ENCODE results near the gene CROCC2.

DNA sequence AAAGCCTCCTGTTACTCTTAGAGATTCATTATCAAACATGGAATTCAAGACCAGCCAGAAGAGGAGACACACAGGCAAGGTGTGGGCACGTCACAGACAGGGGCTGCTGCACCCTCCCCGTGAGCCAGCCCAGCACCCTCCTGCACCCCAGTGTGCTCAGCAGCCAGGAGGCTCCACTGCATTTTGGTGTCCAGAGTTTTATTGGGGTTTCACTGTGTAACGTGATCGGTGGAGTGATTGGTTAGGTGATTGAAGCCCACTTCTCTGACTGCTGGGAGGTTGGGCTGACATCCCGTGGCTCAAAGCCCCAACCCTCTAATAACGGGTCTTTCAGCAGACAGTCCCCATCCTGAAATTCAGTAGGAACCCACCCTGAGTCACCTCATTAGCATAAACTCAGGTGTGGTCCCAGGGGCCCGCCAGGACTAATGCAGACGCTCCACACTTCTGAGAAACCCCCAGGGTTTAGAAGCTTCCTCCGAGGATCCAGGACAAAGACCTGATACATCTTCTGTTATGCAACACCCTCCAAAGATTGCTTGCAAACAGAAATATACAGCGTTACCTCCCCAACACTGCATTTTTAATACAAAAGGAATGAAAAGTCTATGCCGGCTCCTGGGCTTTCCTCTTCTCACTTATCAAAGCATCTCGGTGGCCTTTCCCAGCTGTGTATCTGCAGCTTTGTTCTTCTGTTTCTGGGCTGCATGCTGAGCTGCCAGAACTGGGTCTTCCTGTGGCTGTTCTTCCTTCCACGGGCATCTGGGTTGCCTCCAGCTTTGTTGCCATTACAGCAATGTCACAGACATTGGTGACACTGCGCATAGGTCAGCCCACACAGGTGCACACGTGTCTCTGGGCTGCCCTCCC, 48.5 kb downstream of the CROCC2 start:
- TF ChIP-seq, protein P1, sequence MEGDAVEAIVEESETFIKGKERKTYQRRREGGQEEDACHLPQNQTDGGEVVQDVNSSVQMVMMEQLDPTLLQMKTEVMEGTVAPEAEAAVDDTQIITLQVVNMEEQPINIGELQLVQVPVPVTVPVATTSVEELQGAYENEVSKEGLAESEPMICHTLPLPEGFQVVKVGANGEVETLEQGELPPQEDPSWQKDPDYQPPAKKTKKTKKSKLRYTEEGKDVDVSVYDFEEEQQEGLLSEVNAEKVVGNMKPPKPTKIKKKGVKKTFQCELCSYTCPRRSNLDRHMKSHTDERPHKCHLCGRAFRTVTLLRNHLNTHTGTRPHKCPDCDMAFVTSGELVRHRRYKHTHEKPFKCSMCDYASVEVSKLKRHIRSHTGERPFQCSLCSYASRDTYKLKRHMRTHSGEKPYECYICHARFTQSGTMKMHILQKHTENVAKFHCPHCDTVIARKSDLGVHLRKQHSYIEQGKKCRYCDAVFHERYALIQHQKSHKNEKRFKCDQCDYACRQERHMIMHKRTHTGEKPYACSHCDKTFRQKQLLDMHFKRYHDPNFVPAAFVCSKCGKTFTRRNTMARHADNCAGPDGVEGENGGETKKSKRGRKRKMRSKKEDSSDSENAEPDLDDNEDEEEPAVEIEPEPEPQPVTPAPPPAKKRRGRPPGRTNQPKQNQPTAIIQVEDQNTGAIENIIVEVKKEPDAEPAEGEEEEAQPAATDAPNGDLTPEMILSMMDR (IDR thresholded peaks at IDR 0.05) = no peak
- TF ChIP-seq EP300 (IDR thresholded peaks at IDR 0.05; ENCODE audit: low read depth) (no peak), POLR2A (IDR thresholded peaks at IDR 0.05) (no peak)
